Thoracic aorta (tissue), 2 donors: ENCODE measurements around the gene BCL2L1. TPM values are rescaled to one million over a fixed set of nuclear protein-coding genes. Genes with fewer than 3 reads are reported as not detected.
"Not testable (repeated sequence)": the region's sequence is repeated elsewhere in the genome, so short reads cannot be mapped to it uniquely, and the experiment has no call there.

Experiments
- ATAC-seq: fragments of 150-250 bp; one replicate; pipeline ENCODE4 v1.8.0; 2017; ENCODE audit warnings: low read depth; ENCODE audit not compliant: insufficient number of reproducible peaks, low FRiP score
- DNase-seq: peaks from one replicate; pipeline ENCODE4 v3.0.0-alpha.2; 2020; ENCODE audit warnings: low spot score
- H3K27ac ChIP-seq, 2 donors: fragments of 200-600 bp; sonication (generic); 1 replicate in 1 of 2; 2 replicates in 1 of 2; pipeline ENCODE4 v1.5.1; 2016; ENCODE audit warnings: mild to moderate bottlenecking in 2 of 2, moderate library complexity in 2 of 2
- H3K27me3 ChIP-seq: fragments of 200-600 bp; sonication (generic); replicated peaks from 2 replicates; pipeline ENCODE4 v1.6.0; 2016; ENCODE audit warnings: mild to moderate bottlenecking; ENCODE audit not compliant: insufficient read depth
- H3K36me3 ChIP-seq: fragments of 200-600 bp; sonication (generic); one replicate; pipeline ENCODE4 v1.5.1; 2016
- H3K4me1 ChIP-seq, 2 donors: fragments of 200-600 bp; sonication (generic); 1 replicate in 1 of 2; 2 replicates in 1 of 2; pipeline versions ENCODE4 v1.5.1 to v1.6.0; 2016; ENCODE audit warnings: low read depth in 2 of 2, mild to moderate bottlenecking in 1 of 2; ENCODE audit not compliant: control insufficient read depth in 1 of 2
- H3K4me3 ChIP-seq: fragments of 200-600 bp; sonication (generic); 2 replicates; pipeline ENCODE4 v1.5.1; 2016; ENCODE audit warnings: mild to moderate bottlenecking
- H3K9me3 ChIP-seq: fragments of 200-600 bp; sonication (generic); 2 replicates; pipeline ENCODE4 v1.5.1; 2016
- total RNA-seq, 2 donors: library from RNA; depleted of rRNA; stranded (reverse); fragments of >200 nt; gene quantifications; one replicate each; pipeline versions ENCODE4 v1.1.0 to v1.2.3, GENCODE V29; 2016
- TF ChIP-seq, protein P1 (sequence below): fragments of 200-600 bp; sonication (generic); IDR thresholded peaks from one replicate; pipeline ENCODE4 v1.5.1; 2019; ENCODE audit warnings: antibody characterized with exemption

BCL2L1 gene
- total RNA-seq, 2 donors from 2014 or later, result 137 to 187 TPM

DNA sequence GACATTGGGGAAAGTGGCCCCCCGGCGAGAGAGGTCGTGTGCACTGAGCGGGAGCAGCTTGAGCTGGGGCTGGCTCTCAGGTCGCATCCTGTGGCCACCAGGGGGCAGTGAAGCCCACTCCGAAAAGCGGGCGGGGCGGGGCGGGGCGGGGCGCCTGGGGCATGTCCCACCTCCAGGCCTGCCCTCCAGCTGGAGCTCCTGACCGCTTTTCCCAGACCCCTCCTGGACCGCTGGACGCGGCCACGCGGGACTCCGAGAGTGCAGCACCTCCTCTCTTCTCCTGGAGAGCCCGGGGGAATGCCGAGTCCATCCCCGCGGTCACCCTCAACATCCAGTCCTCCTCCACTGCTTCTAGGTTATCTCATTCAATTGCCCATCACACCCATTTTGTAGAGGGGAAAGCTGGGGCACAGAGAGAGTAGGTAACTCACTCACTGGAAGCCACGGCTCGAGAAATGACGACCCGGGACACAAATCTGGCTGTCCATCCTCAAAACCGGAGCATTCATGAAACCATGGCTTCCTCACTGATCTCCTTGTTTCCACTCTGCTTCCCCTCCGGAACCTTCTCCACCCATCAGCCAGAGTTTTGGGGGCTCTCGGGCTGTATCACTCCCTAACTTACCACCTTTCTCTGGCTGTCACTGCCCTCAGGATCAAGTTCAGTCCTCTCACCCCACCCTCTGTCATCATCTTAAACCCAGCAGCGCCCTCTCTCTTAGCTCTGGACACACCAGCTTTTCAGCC is 60.9 kb downstream of the BCL2L1 start:
- ATAC-seq (peak; percentile 62), DNase-seq (no peak)
- Histone ChIP-seq H3K27ac (peak overlapping the region; percentile 47 to 70), H3K36me3 (peaks cover 18% of the 10 kb centered on the region), H3K4me1 (peaks cover 27 to 43% of the 10 kb centered on the region in 2 donors), H3K9me3 (no peaks in the 10 kb centered on the region), H3K27me3 (no peaks in the 10 kb centered on the region), H3K4me3 (peak overlapping the region; percentile 74)
- TF ChIP-seq, protein P1, sequence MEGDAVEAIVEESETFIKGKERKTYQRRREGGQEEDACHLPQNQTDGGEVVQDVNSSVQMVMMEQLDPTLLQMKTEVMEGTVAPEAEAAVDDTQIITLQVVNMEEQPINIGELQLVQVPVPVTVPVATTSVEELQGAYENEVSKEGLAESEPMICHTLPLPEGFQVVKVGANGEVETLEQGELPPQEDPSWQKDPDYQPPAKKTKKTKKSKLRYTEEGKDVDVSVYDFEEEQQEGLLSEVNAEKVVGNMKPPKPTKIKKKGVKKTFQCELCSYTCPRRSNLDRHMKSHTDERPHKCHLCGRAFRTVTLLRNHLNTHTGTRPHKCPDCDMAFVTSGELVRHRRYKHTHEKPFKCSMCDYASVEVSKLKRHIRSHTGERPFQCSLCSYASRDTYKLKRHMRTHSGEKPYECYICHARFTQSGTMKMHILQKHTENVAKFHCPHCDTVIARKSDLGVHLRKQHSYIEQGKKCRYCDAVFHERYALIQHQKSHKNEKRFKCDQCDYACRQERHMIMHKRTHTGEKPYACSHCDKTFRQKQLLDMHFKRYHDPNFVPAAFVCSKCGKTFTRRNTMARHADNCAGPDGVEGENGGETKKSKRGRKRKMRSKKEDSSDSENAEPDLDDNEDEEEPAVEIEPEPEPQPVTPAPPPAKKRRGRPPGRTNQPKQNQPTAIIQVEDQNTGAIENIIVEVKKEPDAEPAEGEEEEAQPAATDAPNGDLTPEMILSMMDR, result peak; percentile 94

DNA sequence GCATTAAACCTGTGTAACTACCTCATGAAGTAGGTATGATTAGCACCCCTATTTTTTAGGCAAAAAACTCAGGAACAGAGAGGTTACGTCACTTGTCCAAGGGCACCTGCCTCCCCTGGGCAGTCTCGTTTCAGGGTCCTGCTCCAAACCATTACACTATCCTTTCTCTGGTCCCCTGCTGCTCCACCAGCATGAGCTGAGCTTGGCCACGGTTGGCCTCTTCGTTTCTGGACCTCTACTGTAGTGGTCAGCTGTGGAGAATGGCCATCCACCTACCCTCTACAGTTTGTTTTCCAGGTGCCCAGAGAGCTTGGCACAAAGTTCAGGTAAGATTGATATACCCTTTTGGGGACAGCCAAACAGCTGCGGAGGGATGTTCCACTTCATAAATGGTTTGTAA is 68.1 kb downstream of the BCL2L1 start:
- Histone ChIP-seq H3K36me3 (no peaks in the 10 kb centered on the region), H3K4me3 (no peak overlapping the region)
- no peak for DNase-seq

DNA sequence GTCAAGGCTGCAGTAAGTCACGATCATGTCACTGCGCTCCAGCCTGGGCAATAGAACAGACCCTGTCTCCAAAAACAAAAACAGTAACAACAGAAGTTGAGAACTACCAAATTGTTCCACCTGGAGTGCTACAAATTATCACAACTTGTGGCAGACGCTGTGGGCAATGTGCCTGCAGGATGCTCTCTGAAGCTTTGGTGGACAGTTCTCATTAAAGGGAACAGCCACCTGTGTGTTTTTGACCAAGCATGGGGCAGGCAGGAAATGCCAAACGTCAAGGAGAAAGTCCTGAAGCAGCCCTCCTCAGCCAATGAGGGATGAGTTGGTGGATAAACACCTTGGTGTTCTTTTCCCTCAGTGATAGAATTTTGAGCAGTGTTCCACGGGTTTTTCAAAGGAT is 69.1 kb downstream of the BCL2L1 start:
- Histone ChIP-seq H3K27ac (no peak overlapping the region), H3K4me3 (no peak overlapping the region), H3K4me1 (peaks cover 7 to 10% of the 10 kb centered on the region in 2 donors), H3K9me3 (no peaks in the 10 kb centered on the region), H3K36me3 (no peaks in the 10 kb centered on the region), H3K27me3 (no peaks in the 10 kb centered on the region)
- ATAC-seq (no peak), DNase-seq (no peak)
- TF ChIP-seq, protein P1, result no peak

More for the DNA sequence above, 68.1 kb downstream of the BCL2L1 start:
- TF ChIP-seq, protein P1, result no peak
- no peak for ATAC-seq
- no peaks in the 10 kb centered on the region for H3K27me3 ChIP-seq
- no peak overlapping the region for H3K27ac ChIP-seq
- no peaks in the 10 kb centered on the region for H3K9me3 ChIP-seq
- peaks cover 7 to 10% of the 10 kb centered on the region in 2 donors for H3K4me1 ChIP-seq

GRCh38 chr20:31652917-31653396 is 69.7 kb downstream of the BCL2L1 start:
- TF ChIP-seq, protein P1, result no peak
- no peak for ATAC-seq
- H3K27ac ChIP-seq, result no peak overlapping the region

DNA sequence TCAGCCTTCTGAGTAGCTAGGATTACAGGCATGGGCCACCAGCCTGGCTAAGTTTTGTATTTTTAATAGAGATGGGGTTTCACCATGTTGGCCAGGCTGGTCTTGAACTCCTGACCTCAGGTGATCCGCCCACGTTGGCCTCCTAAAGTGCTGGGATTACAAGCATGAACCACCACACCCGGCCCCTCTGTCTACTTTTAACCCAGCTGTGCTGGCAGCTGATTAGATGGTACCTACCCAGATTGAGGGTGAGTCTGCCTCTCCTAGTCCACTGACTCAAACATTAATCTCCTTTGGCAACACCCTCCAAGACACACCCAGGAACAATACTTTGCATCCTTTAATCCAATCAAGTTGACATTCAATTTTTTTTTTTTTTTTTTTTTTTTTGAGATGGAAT is 74.6 kb downstream of the BCL2L1 start:
- not testable (repeated sequence) for H3K4me1 ChIP-seq, H3K27ac ChIP-seq

More at GRCh38 chr20:31652917-31653396, 69.7 kb downstream of the BCL2L1 start:
- H3K4me3 ChIP-seq, result no peak overlapping the region
- H3K27me3 ChIP-seq, result no peaks in the 10 kb centered on the region
- no peaks in the 10 kb centered on the region for H3K9me3 ChIP-seq
- no peaks in the 10 kb centered on the region for H3K36me3 ChIP-seq
- H3K4me1 ChIP-seq, result peaks cover 7 to 10% of the 10 kb centered on the region in 2 donors
- DNase-seq, result no peak

More for the DNA sequence above, 74.6 kb downstream of the BCL2L1 start:
- H3K27me3 ChIP-seq, H3K4me3 ChIP-seq, ATAC-seq, H3K9me3 ChIP-seq, H3K36me3 ChIP-seq, DNase-seq: not testable (repeated sequence)
